HepG2 (cell line): ENCODE data around the gene PDCD1LG2. TPM values are rescaled to one million over a fixed set of nuclear protein-coding genes. Genes with fewer than 3 reads are reported as not detected.

Experiments used
- ATAC-seq: fragments of 200-7000 bp; cut with Tn5 transposase; 3 replicates; pipeline ENCODE4 v1.9.1; 2020; ENCODE audit warnings: mild to moderate bottlenecking, moderate library complexity
- BruUV-seq: library from RNA; stranded (reverse); fragments of 400-500 nt; replicated peaks from 2 replicates; lab custom pipeline; 2021; lab: Mats Ljungman, UMichigan
- CTCF ChIA-PET: fragments of 300-600 bp; formaldehyde crosslinking; extraction: SDS; loops from one replicate; lab custom pipeline; 2021; ENCODE audit warnings: low total read pairs, inconsistent platforms, low intra/inter-chr PET ratio; lab: Yijun Ruan, JAX
- POLR2A ChIA-PET: fragments of 350-600 bp; sonication (Branson Sonifier 250); formaldehyde crosslinking; loops from one replicate; lab custom pipeline; 2020; ENCODE audit warnings: antibody characterized with exemption, inconsistent platforms; lab: Yijun Ruan, JAX
- DNase-seq: peaks from one replicate; pipeline ENCODE4 v3.0.0-alpha.2; 2015; ENCODE audit warnings: low spot score
- FAIRE-seq: peaks from 3 replicates; lab custom pipeline; 2011; peaks lifted over from hg19 to GRCh38; lab: Jason Lieb, UNC
- H2AFZ ChIP-seq: one replicate; pipeline ENCODE4 v1.6.1; 2011; ENCODE audit warnings: low read length, inconsistent platforms
- H3K27ac ChIP-seq: fragments of 300-600 bp; 3 replicates; pipeline ENCODE4 v1.8.0; 2011; ENCODE audit warnings: mixed run types, mild to moderate bottlenecking, mixed read lengths, low read length, inconsistent platforms; ENCODE audit not compliant: insufficient read depth; ENCODE audit errors: extremely low read length
- H3K27me3 ChIP-seq, 2 experiments: fragments of 200-600 bp in 1 of 2; 2 replicates in 1 of 2; 3 replicates in 1 of 2; pipeline versions ENCODE4 v1.6.0 to v1.8.0; 2011; ENCODE audit warnings: low read length in 2 of 2, mild to moderate bottlenecking in 2 of 2, moderate library complexity in 2 of 2, inconsistent platforms in 1 of 2; ENCODE audit not compliant: insufficient read depth in 2 of 2, control insufficient read depth in 1 of 2
- H3K36me3 ChIP-seq, 2 experiments: fragments of 200-600 bp in 1 of 2; replicated peaks in 1 of 2; 2 replicates in 1 of 2; 3 replicates in 1 of 2; pipeline versions ENCODE4 v1.5.1 to v1.8.0; 2011; ENCODE audit warnings: low read length in 2 of 2, inconsistent platforms in 1 of 2; ENCODE audit not compliant: insufficient read depth in 2 of 2, control insufficient read depth in 1 of 2
- H3K4me1 ChIP-seq: 2 replicates; pipeline ENCODE4 v1.5.1; 2012; ENCODE audit warnings: low read length, inconsistent platforms; ENCODE audit not compliant: insufficient read depth
- H3K4me2 ChIP-seq: 2 replicates; pipeline ENCODE4 v1.6.0; 2011; ENCODE audit warnings: low read depth, low read length, inconsistent platforms
- H3K4me3 ChIP-seq, 3 experiments: fragments of 200-600 bp in 1 of 3; sonication (generic), shearing (Covaris generic) in 1 of 3; replicated peaks in 1 of 3; 2 replicates each; pipeline ENCODE4 v1.5.1; 2011 to 2016; ENCODE audit warnings: low read length in 3 of 3, inconsistent platforms in 2 of 3, low read depth in 2 of 3, mild to moderate bottlenecking in 2 of 3, control low read depth in 1 of 3, mixed read lengths in 1 of 3; ENCODE audit not compliant: insufficient read depth in 1 of 3
- H3K79me2 ChIP-seq: one replicate; pipeline ENCODE4 v1.6.1; 2011; ENCODE audit warnings: low read length, inconsistent platforms; ENCODE audit not compliant: insufficient read depth
- H3K9ac ChIP-seq: 2 replicates; pipeline ENCODE4 v1.6.0; 2011; ENCODE audit warnings: mild to moderate bottlenecking, low read depth, low read length, inconsistent platforms; ENCODE audit not compliant: insufficient read depth
- H3K9me3 ChIP-seq: 2 replicates; pipeline ENCODE4 v1.5.1; 2012; ENCODE audit warnings: mild to moderate bottlenecking, low read length
- H4K20me1 ChIP-seq: 2 replicates; pipeline ENCODE4 v1.6.0; 2011; ENCODE audit warnings: inconsistent platforms, mild to moderate bottlenecking, low read length, moderate library complexity; ENCODE audit not compliant: insufficient read depth
- HDAC2 ChIP-seq: sonication (generic); formaldehyde crosslinking; IDR thresholded peaks from 2 replicates; pipeline ENCODE4 v1.4.0; 2020; ENCODE audit warnings: missing genetic modification reagents
- JDP2 ChIP-seq: sonication (generic); formaldehyde crosslinking; IDR thresholded peaks from 2 replicates; pipeline ENCODE4 v1.8.1; 2022; ENCODE audit warnings: missing genetic modification reagents, borderline replicate concordance
- NCOA5 ChIP-seq: sonication (generic); formaldehyde crosslinking; IDR thresholded peaks from 2 replicates; pipeline ENCODE4 v1.4.0; 2020; ENCODE audit warnings: missing genetic modification reagents
- SETDB1 ChIP-seq: sonication (generic); formaldehyde crosslinking; IDR thresholded peaks from 2 replicates; pipeline ENCODE4 v1.5.1; 2020; ENCODE audit warnings: missing genetic modification reagents, mild to moderate bottlenecking, borderline replicate concordance
- ZKSCAN1 ChIP-seq: fragments of 150-350 bp; IDR thresholded peaks from 2 replicates; pipeline ENCODE4 v1.6.1; 2014; ENCODE audit warnings: low read length
- ZNF143 ChIP-seq: sonication (generic); formaldehyde crosslinking; IDR thresholded peaks from 2 replicates; pipeline ENCODE4 v1.4.0; 2020; ENCODE audit warnings: missing genetic modification reagents
- ZNF20 ChIP-seq: sonication (generic); formaldehyde crosslinking; IDR thresholded peaks from 2 replicates; pipeline ENCODE4 v1.4.0; 2020; ENCODE audit warnings: mild to moderate bottlenecking, moderate library complexity, missing genetic modification reagents
- ZNF318 ChIP-seq: sonication (generic); formaldehyde crosslinking; IDR thresholded peaks from 2 replicates; pipeline ENCODE4 v1.4.0; 2020; ENCODE audit warnings: mild to moderate bottlenecking, missing genetic modification reagents
- ZNF501 ChIP-seq: sonication (generic); formaldehyde crosslinking; IDR thresholded peaks from 2 replicates; pipeline ENCODE4 v1.5.1; 2020; ENCODE audit warnings: mild to moderate bottlenecking, moderate library complexity, missing genetic modification reagents
- ZNF609 ChIP-seq: sonication (generic); formaldehyde crosslinking; IDR thresholded peaks from 2 replicates; pipeline ENCODE4 v1.4.0; 2020; ENCODE audit warnings: mild to moderate bottlenecking, missing genetic modification reagents, borderline replicate concordance
- ZNF746 ChIP-seq: sonication (generic); formaldehyde crosslinking; IDR thresholded peaks from 2 replicates; pipeline ENCODE4 v1.8.0; 2022; ENCODE audit warnings: mild to moderate bottlenecking, missing genetic modification reagents
- ZNF790 ChIP-seq: sonication (generic); formaldehyde crosslinking; IDR thresholded peaks from 2 replicates; pipeline ENCODE4 v1.8.0; 2022; ENCODE audit warnings: missing genetic modification reagents, mild to moderate bottlenecking, borderline replicate concordance
- WGBS: methylation state at CpG from one replicate; pipeline ENCODE4 v1.1.6; 2017; ENCODE audit warnings: low lambda C conversion rate; 5-methylcytosine and 5-hydroxymethylcytosine counted together
- in situ Hi-C: cut with HindIII; loops from 2 replicates; pipeline ENCODE4 v1.10.0; 2017; ENCODE audit warnings: low pct_unique_long_range_greater_than_20kb; ENCODE audit not compliant: extremely low pct_ligation_motif_present
- intact Hi-C: fragments of 100-400 bp; cut with micrococcal nuclease; formaldehyde crosslinking; loops from one replicate; pipeline ENCODE4 v1.10.0; 2022; ENCODE audit not compliant: unreplicated experiment
- polyA plus RNA-seq, 8 experiments: library from polyadenylated mRNA; depleted of rRNA in 3 of 8; stranded (reverse) in 7 of 8; unstranded in 1 of 8; fragments of >200 nt; fragmentation: Illumina TruSeq in 4 of 8; extraction: Trizol in 4 of 8; gene quantifications; 2 replicates each; pipeline versions ENCODE4 v1.2.1 to v1.2.3, GENCODE V29; 2011 to 2016; ENCODE audit warnings: low read depth in 4 of 8, missing spikeins in 1 of 8, mixed read lengths in 1 of 8; ENCODE audit not compliant: insufficient read depth in 1 of 8
- total RNA-seq, 5 experiments: library from RNA; depleted of rRNA; stranded (reverse); fragments of >200 nt; fragmentation: Illumina TruSeq; extraction: Trizol; gene quantifications; 2 replicates each; pipeline ENCODE4 v1.2.3, GENCODE V29; 2016; ENCODE audit warnings: low read depth in 1 of 5

Gene PDCD1LG2
- total and polyA plus RNA-seq, 2 of the 13 experiments (the other 11 are each of a cell fraction or from before 2014, with no cell fraction given), result not detected

- in situ Hi-C loops (no loop called here), intact Hi-C loops (no loop called here)
- H2AFZ ChIP-seq, result no peak overlapping the region
- 51% methylated on average over 5 of the region's 5 CpGs for WGBS
- H3K9ac ChIP-seq, result no peak overlapping the region
- H3K4me1 ChIP-seq, result peaks cover 6% of the 10 kb centered on the region; the same call in 1 of the 2 replicates
- no peaks in the 10 kb centered on the region for H3K9me3 ChIP-seq
- DNase-seq (no peak), ATAC-seq (no peak), FAIRE-seq (no peak)
- H3K4me2 ChIP-seq, result no peak overlapping the region
- no peak for TF ChIP-seq JDP2 (CRISPR knock-in tag)
- no peak for TF ChIP-seq ZNF143
- TF ChIP-seq ZNF20 (CRISPR knock-in tag), result no peak
- no peak for TF ChIP-seq NCOA5
- no peak for TF ChIP-seq ZNF501 (CRISPR knock-in tag)
- TF ChIP-seq ZKSCAN1, result no peak
- TF ChIP-seq SETDB1 (CRISPR knock-in tag), result no peak
- no peak for TF ChIP-seq HDAC2 (CRISPR knock-in tag)
- no peak for TF ChIP-seq ZNF318 (CRISPR knock-in tag)
- TF ChIP-seq ZNF746 (CRISPR knock-in tag), result no peak
- TF ChIP-seq ZNF609 (CRISPR knock-in tag), result no peak
- no peak for TF ChIP-seq ZNF790 (CRISPR knock-in tag)
- H3K27ac ChIP-seq, result no peak overlapping the region
- H3K27me3 ChIP-seq, result peaks cover 0 to 4% of the 10 kb centered on the region in 2 experiments; a peak in 1 of 5 replicates
- POLR2A ChIA-PET, result no interaction called here
- H3K79me2 ChIP-seq, result no peaks in the 10 kb centered on the region
- CTCF ChIA-PET, result no interaction called here
- no peaks in the 10 kb centered on the region for H3K36me3 ChIP-seq
- no peaks in the 10 kb centered on the region for H4K20me1 ChIP-seq
- no peak overlapping the region for H3K4me3 ChIP-seq
- BruUV-seq, result no TSS peak
Observed at GRCh38 chr9:5485378-5486085, 24.8 kb upstream of the PDCD1LG2 start.
